ENCODE data around the gene TRAPPC3.

The TRAPPC3 gene

DNA sequence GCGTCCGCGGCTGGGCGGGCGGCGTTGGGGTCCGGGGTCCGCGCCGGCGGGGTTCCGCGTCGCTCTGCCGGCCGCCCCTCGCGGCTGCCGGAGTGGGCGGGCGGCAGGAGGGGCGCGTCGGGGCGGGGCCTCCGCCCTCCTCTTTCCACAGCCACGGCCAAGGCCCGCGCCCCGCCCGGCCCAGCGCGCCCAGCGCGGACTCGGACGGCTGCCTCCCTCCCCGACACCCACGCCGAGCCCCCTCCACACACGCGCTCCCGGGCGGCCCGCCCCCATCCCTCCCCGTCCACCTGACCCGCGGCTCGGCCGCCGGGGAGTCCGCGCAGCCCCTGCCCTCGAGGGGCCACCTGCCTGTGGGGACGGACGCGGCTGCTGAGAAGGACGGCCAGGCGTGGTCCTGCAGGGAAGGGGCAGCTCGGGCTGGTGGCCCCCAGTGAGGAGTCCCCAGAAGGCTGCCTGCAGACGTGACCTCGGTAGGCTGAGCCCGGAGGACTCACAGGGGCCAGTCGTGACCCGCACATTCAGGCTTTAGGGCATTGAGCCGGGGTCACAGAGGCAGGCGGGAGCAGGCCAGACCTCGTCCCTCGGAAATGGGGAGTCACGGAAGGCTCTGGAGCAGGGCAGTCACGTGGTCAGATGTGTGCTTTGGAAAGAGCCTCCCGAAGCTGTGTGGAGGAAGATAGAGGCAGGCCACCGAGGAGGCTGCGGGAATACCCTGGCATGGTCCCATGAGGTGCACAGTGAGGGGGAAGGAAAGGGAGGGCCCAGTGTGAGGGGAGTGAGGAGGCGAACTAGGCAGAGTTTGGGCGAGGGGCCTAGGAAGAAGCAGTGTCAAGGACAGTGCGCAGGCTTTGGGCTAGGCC, 23.9 kb downstream of the TRAPPC3 start, which contains the start of gene COL8A2:
COL8A2 (minus strand) TSS at position 94 of the 863 bp plus-strand sequence. CDS start 24,980 bp downstream, outside the sequence.
- peak; percentile 82 for DNase-seq

DNA sequence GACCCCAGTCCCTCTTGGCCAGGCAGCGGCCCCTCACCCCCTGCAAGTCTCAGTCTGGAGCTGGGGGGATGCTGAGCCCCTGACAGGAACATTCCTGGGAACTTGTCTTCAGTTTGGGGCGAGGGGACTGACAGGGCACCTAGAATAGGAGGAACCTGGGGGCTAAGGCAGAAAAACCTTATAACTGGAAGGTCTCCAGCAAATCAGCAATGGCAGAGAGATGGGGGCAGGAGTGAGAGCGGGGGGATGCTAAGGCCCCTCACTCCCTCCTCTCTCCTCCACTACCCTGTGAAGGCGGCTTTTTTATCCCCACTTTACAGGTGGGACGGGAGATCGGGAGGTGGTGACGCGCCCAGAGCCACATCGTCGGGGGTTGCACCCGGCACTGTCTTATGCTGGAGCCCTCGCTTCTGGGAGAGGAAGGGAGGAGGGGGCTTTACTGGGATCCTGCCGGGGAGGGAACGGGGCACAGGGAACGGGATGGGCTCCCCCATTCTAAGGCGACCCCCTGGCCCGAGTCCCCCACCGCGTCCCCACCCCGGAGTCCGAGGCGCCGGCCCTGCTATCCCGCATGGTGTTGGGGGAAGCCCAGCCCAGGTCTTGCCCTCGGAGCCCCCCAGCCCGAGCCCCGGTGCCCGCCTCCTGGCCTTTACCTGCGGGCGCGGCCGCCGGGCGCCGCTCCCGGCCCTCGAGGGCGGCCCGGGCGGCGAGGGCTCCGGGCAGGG, 24.7 kb downstream of the TRAPPC3 start:
- no peak for DNase-seq

GRCh38 chr1:36123356-36123755, 25.9 kb downstream of the TRAPPC3 start:
- no peak for DNase-seq

GRCh38 chr1:36122062-36123030, 26.9 kb downstream of the TRAPPC3 start:
- DNase-seq = no peak

DNA sequence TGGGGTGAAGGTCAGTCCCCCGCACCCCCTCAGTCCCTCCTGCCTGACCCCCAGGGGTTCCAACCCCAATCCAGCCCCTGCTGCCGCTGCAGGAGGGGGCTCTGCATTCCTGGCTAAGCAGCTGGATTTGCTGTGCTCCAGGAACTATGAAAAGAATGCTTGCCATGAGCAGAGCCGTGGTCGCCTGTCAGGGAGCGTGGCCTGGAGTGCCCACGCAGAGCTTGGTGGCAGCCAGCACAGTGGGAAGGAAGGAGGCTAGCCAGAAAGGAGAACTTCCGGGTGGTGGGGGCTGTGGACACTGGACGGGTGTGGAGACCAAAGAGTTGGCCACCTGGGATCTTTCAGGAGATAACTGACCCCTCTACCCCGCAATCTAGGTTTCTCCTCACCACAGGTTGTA, 29.8 kb downstream of the TRAPPC3 start:
- no peak for DNase-seq

DNA sequence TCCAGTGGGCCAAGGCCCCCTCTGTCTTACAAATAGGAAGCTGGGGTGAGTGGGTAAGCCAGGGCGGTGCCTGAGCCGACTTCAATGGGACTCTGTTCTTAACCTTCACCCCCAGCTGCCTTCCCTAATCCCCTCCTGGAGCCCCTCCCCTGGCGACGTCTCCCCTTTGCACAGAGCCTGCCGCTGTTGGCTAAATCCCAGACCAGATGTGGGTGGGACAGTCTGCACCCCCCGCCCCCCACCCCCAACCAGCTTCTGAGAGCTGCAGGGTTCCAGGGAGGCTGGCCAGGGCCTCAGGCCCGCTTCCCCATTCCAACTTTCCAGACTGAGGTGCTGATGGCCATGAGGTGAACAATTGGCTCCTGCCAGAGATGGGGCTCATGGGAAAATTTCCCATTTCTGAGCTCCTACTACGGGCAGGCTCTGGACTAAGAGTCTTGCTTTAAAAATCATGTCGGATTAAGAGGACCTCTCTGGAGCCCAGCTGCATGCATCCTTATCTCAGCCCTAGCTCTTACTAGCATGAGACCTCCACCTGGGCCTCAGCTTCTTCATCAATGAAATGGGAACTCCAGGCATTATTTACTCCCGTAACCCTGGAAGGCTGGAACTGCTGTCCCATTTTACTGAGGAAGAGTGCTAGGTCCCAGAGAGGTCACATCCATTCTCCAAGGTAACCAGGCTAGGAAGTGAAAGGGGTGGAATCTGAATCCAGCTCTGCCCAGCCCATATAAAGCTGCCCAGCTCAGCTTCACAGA, 30.7 kb downstream of the TRAPPC3 start:
- DNase-seq = no peak

DNA sequence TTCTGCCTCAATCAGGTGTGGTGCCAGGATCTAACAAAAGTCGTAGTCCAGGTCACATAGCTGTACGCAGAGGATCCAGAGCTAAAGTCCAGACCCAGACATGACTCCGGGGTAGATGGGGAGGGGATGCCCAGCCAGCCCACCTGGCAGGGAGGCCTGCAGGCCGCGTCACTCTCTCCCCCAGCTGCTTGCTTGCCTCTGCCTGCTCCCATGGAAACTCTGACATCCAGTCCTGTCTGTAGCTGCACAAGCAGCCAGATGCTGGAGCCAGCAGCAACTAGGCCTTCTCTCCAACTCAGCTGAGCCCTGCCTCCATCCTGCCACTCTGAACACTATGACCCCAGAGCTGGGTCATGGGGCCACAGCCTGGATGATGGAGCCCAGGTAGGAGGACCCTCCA, 32.4 kb downstream of the TRAPPC3 start:
- peak; percentile 76 for DNase-seq

DNA sequence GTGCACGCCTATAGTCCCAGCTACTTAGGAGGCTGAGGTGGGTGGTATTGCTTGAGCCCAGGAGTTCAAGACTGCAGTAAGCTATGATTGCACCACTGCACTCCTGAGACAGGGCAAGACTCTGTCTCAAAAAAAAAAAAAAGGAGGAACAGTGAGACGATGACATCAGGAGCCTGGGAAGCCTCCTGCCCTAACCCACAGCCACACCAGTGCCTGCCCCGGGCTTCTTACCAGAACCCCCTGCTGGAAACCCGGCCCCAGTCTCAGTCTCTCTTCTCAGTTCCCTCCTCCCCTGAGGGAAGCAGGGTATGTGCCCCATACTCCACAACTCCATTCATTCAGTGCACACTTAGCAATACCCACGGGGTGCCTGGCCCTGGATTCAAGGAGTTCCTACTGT, 33.4 kb downstream of the TRAPPC3 start:
- DNase-seq = no peak

GRCh38 chr1:36115200-36115669, 34.1 kb downstream of the TRAPPC3 start:
- peak; percentile 88 for DNase-seq

GRCh38 chr1:36114371-36114770, 34.9 kb downstream of the TRAPPC3 start:
- no peak for DNase-seq

GRCh38 chr1:36112823-36113222, 36.5 kb downstream of the TRAPPC3 start:
- no peak for DNase-seq

DNA sequence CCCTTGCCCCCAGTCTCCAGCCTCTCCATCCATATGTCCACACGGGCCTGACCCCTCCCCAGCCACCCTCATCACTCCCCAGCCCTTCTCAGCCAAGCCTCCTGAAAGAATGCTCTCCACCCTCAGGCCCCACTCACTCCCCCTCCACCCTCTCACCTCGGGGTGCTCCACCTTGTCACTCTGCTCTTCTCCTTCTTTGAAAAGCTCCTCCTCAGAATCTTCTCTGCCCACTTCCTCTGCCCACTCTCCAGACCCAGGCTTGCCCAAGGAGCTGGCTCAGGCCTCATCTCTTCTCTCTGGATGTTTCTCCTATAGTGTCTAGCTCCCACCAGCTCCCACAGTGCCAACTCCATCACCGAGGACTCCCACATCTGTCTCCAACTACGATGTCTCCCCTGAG, 38.1 kb downstream of the TRAPPC3 start:
- no peak for DNase-seq

DNA sequence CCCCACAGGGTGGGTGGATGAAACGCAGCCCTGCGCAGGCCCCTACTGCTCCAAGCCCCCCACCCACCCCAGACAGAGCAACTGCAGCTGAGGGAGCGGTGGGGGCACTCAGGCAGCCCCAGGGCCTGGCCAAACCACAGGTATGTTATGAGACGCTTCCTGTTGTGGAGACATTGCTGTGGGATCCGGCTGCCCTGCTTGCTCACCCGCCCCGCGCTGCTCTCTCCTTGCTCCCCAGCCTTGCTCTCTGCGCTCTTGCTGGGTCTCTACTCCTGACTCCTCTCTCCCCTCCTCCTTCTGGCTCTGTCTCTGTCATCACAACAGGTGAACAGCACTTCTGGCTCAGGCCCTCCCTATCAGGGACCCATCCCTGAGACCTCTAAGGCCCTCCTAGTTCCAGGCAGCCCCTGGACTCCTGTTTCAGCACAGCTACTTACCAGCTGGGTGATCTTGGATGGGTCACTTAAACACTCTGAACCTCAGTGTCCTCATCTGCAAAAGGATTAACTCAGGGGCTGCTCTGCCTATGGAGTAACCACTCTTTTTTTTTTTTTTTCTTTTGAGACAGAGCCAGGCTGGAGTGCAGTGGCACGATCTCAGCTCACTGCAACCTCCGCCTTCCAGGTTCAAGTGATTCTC, 40.1 kb downstream of the TRAPPC3 start:
- DNase-seq = no peak

GRCh38 chr1:36108314-36108713, 41.0 kb downstream of the TRAPPC3 start:
- DNase-seq = no peak

GRCh38 chr1:36107394-36107793, 41.9 kb downstream of the TRAPPC3 start:
- no peak for DNase-seq

DNA sequence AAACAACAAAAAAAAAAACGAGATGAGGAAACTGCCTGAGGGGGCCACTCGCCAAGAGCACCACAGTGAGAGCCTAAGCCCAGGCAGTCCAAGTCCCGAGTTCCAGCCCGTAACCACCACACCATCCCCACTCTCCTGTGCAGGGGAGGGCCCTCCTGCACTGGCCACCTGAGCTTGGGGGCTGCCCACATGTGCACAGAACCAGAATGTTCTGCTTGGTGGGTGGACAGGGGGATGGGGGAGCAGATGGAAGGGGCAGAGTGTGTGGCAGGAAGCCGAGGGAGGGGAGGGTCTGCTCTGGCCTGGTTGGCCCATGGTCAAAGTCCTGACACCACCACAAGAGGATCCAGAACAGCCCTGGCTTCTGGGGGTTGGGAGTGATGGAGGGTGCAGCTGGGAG, 43.0 kb downstream of the TRAPPC3 start:
- DNase-seq = no peak

DNA sequence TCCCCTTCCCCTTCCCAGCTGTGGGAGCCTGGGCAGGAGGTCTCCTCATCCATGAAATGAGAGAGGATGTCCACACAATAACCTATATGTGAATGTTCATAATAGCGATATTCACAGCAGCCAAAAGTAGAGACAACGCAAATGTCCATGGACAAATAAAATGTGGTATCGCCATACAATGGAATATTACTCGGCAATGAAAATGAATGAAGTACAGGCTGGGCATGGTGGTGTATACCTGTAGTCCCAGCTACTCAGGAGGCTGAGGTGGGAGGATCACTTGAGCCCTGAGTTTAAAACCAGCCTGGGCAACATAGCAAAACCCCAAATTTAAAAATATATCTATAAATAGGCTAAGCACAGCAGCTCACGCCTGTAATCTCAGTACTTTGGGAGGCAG, 47.7 kb downstream of the TRAPPC3 start:
- no peak for DNase-seq

- DNase-seq = no peak
These were observed 48.9 kb downstream of the TRAPPC3 start for GRCh38 chr1:36100376-36100775.

DNA sequence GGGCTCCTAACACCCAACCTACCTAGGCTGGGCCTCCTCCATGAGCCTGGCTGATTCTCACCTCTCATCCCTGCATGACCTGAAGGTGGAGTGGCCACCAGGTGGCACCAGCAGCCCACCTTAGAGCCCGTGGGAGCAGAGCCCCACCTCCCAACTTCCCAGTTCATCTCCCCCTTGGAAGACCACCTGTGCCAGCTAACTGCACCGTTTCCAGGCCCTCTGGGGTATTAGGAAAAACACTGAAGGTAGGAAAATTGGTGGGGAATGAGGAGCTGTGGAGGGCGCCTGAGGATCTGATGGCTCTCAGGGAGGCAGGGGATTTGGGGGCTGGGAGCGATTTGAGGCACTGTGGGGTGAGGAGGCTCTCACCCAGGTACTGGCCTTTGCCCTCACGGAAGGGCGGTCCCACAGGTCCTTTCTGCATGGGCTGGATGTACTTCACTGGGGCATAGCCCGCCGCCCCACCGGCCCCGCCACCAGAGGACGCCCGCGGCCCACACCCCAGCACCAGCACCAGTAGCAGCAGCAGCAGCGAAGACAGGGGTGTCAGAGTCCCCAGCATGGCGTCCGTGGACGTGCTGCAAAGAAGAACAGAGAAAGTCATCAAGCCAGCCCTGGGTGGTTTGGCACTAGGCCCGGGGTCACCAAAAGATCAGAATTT, 49.5 kb downstream of the TRAPPC3 start:
- DNase-seq = peak; percentile 90

- no peak for DNase-seq
These were observed 50.5 kb downstream of the TRAPPC3 start for GRCh38 chr1:36098650-36099365.
